ENCODE results near the gene CEMIP. TPM values are rescaled to one million over a fixed set of nuclear protein-coding genes. Genes with fewer than 3 reads are reported as not detected.

Gene CEMIP
- total RNA-seq, 1 donor from 2014 or later = 5.3 TPM

DNA sequence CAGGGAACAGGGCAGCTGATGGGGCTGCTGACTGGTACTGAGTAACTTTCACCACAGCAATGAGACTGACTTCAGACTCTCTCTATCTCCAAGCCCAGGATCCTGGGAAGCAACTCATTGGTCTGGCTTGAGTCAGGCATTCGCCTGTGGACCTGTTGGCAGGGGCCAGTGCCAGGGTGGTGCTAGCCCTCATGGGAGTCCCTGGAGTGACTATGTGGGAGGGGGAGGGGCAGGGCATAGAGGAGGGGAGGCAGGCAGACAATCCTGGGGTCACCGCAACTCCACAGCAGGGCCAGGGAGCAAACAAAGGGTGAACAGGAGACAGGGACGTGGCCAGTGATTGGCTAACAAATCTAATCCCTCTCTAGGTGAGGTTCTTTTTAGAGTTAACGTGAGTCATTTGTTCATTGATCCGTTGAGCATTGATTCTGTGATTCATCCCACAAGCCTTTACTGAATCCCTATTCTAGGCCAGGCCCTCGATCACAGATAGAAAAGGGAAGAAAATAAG lies 71.8 kb downstream of the CEMIP start:
- no peaks in the 10 kb centered on the region for H3K27me3 ChIP-seq (ENCODE audit: control insufficient read depth, insufficient read depth, low read length)
- no peak for TF ChIP-seq CTCF (IDR thresholded peaks at IDR 0.05; ENCODE audit: insufficient read depth, low read length, severe bottlenecking)
- H3K4me3 ChIP-seq (ENCODE audit: low read depth, low read length) = no peak overlapping the region
- peak; percentile 89 for FAIRE-seq
- DNase-seq (ENCODE audit: low read depth) = peak; percentile 80
- H3K36me3 ChIP-seq (ENCODE audit: control insufficient read depth, insufficient read depth, low read length) = no peaks in the 10 kb centered on the region

DNA sequence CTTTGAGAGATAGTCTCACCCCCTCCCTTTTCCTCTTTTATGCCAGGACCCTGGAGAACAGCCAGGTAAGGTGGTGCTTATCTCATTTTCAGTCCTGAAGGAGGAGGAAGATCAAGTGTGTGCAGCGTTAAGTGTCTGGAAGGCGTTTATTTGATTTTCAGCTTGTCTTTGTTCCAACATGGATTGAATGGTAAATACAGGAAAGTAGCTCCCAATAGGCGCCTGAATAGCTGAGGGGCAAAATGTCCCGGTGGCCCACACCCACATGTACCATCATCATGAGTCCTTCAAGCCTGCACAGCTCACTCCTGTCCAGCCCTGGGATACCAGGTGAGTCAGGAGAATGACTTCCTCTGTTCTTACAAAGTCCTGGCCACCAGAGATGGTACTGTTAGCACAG lies 73.5 kb downstream of the CEMIP start:
- no peak for TF ChIP-seq CTCF (IDR thresholded peaks at IDR 0.05; ENCODE audit: insufficient read depth, low read length, severe bottlenecking)
- H3K36me3 ChIP-seq (ENCODE audit: control insufficient read depth, insufficient read depth, low read length) = no peaks in the 10 kb centered on the region
- H3K4me3 ChIP-seq (ENCODE audit: low read depth, low read length) = no peak overlapping the region
- DNase-seq (ENCODE audit: low read depth) (peak; percentile 86), FAIRE-seq (peak; percentile 92)
- H3K27me3 ChIP-seq (ENCODE audit: control insufficient read depth, insufficient read depth, low read length) = no peaks in the 10 kb centered on the region

DNA sequence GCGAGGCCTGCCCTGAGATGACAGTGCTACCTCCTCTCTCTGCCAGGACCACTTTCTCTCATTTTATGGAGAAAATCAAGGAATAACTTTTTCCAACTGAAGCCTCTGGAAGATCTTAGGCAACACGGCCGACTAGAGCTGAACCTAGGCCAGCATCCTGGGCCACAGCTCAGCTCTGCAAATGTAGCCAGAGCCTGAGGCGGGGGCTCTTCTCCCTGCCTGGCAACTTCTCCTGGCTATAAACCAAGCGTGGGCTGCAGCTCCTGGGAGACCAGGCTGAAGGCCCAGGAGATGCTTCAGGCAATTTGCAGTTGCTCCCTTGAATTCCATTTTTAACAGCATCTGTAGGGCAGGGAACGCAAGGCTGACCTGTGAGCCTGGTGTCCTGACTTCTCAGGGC lies 74.9 kb downstream of the CEMIP start:
- FAIRE-seq (no peak), DNase-seq (ENCODE audit: low read depth) (no peak)
- TF ChIP-seq CTCF (IDR thresholded peaks at IDR 0.05; ENCODE audit: insufficient read depth, low read length, severe bottlenecking) = no peak
- H3K36me3 ChIP-seq (ENCODE audit: control insufficient read depth, insufficient read depth, low read length) = no peaks in the 10 kb centered on the region
- H3K27me3 ChIP-seq (ENCODE audit: control insufficient read depth, insufficient read depth, low read length) = no peaks in the 10 kb centered on the region
- no peak overlapping the region for H3K4me3 ChIP-seq (ENCODE audit: low read depth, low read length)

GRCh38 chr15:80855206-80855605 lies 76.0 kb downstream of the CEMIP start:
- peak; percentile 58 for FAIRE-seq

GRCh38 chr15:80856400-80856799 lies 77.2 kb downstream of the CEMIP start:
- Histone ChIP-seq H3K36me3 (ENCODE audit: control insufficient read depth, insufficient read depth, low read length) (no peaks in the 10 kb centered on the region), H3K27me3 (ENCODE audit: control insufficient read depth, insufficient read depth, low read length) (peaks cover 1% of the 10 kb centered on the region), H3K4me3 (ENCODE audit: low read depth, low read length) (no peak overlapping the region)
- peak; percentile 19 for TF ChIP-seq CTCF (IDR thresholded peaks at IDR 0.05; ENCODE audit: insufficient read depth, low read length, severe bottlenecking)
- no peak for FAIRE-seq
- DNase-seq (ENCODE audit: low read depth) = no peak

More at GRCh38 chr15:80855206-80855605, 76.0 kb downstream of the CEMIP start:
- H3K4me3 ChIP-seq (ENCODE audit: low read depth, low read length) = no peak overlapping the region
- H3K27me3 ChIP-seq (ENCODE audit: control insufficient read depth, insufficient read depth, low read length) = peaks cover 1% of the 10 kb centered on the region
- DNase-seq (ENCODE audit: low read depth) = no peak
- TF ChIP-seq CTCF (IDR thresholded peaks at IDR 0.05; ENCODE audit: insufficient read depth, low read length, severe bottlenecking) = no peak
- no peaks in the 10 kb centered on the region for H3K36me3 ChIP-seq (ENCODE audit: control insufficient read depth, insufficient read depth, low read length)

GRCh38 chr15:80856809-80857377 lies 77.7 kb downstream of the CEMIP start:
- peak; percentile 62 for FAIRE-seq

More at GRCh38 chr15:80856809-80857377, 77.7 kb downstream of the CEMIP start:
- no peak overlapping the region for H3K4me3 ChIP-seq (ENCODE audit: low read depth, low read length)
- no peaks in the 10 kb centered on the region for H3K36me3 ChIP-seq (ENCODE audit: control insufficient read depth, insufficient read depth, low read length)
- H3K27me3 ChIP-seq (ENCODE audit: control insufficient read depth, insufficient read depth, low read length) = peaks cover 1% of the 10 kb centered on the region
- DNase-seq (ENCODE audit: low read depth) = no peak
- no peak for TF ChIP-seq CTCF (IDR thresholded peaks at IDR 0.05; ENCODE audit: insufficient read depth, low read length, severe bottlenecking)

Data from bronchial epithelial cell (primary cell).